GM12801 (cell line): ENCODE results near the gene TAPBPL.

Source experiments
- TF ChIP-seq, protein P1 (sequence below): IDR thresholded peaks from one replicate; pipeline ENCODE4 v1.5.1; 2011; ENCODE audit warnings: control low read depth; ENCODE audit not compliant: insufficient read length; ENCODE audit errors: extremely low read depth

The TAPBPL gene

GRCh38 chr12:6423267-6424007 is 28.4 kb upstream of the TAPBPL start:
- TF ChIP-seq, protein P1, sequence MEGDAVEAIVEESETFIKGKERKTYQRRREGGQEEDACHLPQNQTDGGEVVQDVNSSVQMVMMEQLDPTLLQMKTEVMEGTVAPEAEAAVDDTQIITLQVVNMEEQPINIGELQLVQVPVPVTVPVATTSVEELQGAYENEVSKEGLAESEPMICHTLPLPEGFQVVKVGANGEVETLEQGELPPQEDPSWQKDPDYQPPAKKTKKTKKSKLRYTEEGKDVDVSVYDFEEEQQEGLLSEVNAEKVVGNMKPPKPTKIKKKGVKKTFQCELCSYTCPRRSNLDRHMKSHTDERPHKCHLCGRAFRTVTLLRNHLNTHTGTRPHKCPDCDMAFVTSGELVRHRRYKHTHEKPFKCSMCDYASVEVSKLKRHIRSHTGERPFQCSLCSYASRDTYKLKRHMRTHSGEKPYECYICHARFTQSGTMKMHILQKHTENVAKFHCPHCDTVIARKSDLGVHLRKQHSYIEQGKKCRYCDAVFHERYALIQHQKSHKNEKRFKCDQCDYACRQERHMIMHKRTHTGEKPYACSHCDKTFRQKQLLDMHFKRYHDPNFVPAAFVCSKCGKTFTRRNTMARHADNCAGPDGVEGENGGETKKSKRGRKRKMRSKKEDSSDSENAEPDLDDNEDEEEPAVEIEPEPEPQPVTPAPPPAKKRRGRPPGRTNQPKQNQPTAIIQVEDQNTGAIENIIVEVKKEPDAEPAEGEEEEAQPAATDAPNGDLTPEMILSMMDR = no peak

DNA sequence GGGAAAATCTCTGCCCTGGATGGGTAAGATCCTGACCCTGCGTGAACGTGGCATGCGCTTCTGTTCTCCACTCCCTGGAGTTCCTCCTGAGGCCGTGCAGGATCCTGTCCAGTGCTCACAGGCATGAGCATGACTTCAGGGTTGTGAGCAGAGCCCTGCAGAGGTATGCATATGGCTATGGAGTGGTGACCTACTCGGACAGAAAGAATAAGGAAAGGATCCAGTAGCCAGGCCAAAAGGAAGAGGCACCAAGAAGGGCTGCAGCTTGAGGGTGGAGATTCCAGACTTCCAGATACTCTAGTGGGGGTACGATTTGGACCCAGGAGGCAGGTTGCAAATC is 27.9 kb upstream of the TAPBPL start:
- TF ChIP-seq, protein P1 = no peak

DNA sequence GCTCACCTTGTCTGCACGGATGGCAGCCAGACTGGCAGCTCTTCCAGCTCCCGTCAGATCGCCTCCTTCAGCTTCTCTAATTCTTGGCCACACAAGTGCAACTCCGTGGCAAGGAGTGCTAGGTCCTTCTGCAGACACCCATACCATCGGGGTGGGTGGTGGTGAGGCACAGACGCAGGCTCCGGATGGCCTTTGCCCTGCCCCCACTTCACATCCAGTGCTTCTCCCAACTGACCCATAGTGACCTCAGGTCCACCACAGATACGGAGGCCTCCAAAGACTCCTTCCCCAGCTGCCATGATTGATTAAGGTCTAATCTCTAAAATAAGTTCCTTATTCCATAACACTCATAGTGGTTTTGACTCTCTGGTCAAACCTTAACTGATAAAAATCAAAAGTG is 27.0 kb upstream of the TAPBPL start:
- TF ChIP-seq, protein P1 = no peak

- TF ChIP-seq, protein P1 = no peak
These were observed 26.0 kb upstream of the TAPBPL start for GRCh38 chr12:6425590-6426531.

DNA sequence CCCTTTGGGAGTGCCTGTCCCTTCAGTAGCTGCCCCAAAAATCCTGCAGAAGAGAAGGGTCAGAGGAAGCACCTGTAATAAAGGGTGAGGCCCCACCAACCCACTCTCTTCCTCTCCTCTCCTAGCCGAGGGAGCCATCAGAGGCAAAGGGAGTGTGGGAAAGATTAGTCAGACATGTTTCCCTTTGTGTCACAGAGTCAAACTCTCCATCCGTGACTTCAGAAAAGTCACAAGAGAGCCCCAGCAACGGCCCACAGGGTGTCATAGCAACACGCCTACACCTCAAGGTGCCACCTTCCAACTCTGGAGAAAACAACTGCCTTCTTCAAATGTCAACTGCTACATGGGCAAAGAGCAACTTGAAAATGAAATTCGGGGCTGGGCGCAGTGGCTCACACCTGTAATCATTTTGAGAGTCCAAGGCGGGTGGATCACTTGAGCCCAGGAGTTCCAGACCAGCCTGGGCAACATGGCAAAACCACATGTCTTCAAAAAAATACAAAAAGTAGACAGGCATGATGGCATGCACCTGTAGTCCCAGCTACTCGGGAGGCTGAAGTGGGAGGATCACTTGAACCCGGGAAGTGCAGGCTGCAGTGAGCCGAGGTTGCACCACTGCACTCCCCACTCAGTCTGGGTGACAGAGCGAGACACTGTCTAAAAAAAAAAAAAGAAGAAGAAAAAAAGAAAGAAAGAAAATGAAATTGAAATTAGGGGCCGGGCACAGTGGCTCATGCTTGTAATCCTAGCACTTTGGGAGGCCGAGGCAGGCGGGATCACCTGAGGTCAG is 24.8 kb upstream of the TAPBPL start:
- TF ChIP-seq, protein P1 = no peak

DNA sequence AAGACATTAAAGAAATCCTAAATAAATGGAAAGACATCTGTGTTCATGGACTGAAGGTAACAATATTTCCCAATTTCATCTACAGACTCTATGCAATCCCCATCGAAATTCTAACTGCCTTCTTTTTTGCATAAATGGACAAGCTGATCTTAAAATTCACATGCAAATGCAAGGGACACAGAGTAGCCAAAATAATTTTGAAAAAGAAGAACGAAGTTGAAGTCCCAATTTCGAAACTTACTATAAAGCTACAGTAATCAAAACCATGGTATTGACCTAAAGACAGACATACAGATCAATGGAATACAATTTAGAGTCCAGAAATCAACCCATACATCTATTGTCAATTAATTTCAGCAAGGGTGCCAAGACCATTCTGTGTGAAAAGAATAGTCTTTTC is 23.5 kb upstream of the TAPBPL start:
- TF ChIP-seq, protein P1 = no peak
